C4-2B (cell line): Measurements from ENCODE around the gene ECM1.

Experiments used
- CTCF ChIP-seq: fragments of 450-650 bp; conservative IDR thresholded peaks from 2 replicates; pipeline ENCODE4 v1.5.1; 2017; ENCODE audit warnings: mild to moderate bottlenecking
- ZFX ChIP-seq: fragments of 450-650 bp; IDR thresholded peaks from 2 replicates; pipeline ENCODE4 v1.6.1; 2017

GRCh38 chr1:150516050-150516591 lies 8.2 kb downstream of the ECM1 start:
- TF ChIP-seq CTCF: no peak
- TF ChIP-seq ZFX: no peak
